GM10266 (cell line): ENCODE data around the gene MEI1.

Experiments
- DNase-seq: peaks from one replicate; pipeline ENCODE4 v3.0.0; 2012; ENCODE audit errors: extremely low spot score
- CTCF ChIP-seq: IDR thresholded peaks from 2 replicates; pipeline ENCODE4 v1.5.1; 2012; ENCODE audit warnings: mild to moderate bottlenecking, low read depth; ENCODE audit not compliant: control insufficient read depth, insufficient read depth; ENCODE audit errors: missing control alignments

Gene MEI1

GRCh38 chr22:41816241-41816640 lies 116.9 kb downstream of the MEI1 start:
- no peak for DNase-seq
- no peak for TF ChIP-seq CTCF

GRCh38 chr22:41816871-41817270 lies 117.6 kb downstream of the MEI1 start:
- TF ChIP-seq CTCF: no peak
- no peak for DNase-seq

GRCh38 chr22:41818011-41818410 lies 118.7 kb downstream of the MEI1 start:
- TF ChIP-seq CTCF: no peak
- no peak for DNase-seq

GRCh38 chr22:41818596-41818995 lies 119.3 kb downstream of the MEI1 start:
- no peak for TF ChIP-seq CTCF

GRCh38 chr22:41819257-41819656 lies 120.0 kb downstream of the MEI1 start:
- TF ChIP-seq CTCF: no peak
- no peak for DNase-seq

More at GRCh38 chr22:41818596-41818995, 119.3 kb downstream of the MEI1 start:
- DNase-seq: no peak

GRCh38 chr22:41820447-41820846 lies 121.1 kb downstream of the MEI1 start:
- no peak for TF ChIP-seq CTCF
- no peak for DNase-seq

GRCh38 chr22:41821471-41822316 lies 122.4 kb downstream of the MEI1 start:
- no peak for DNase-seq
- TF ChIP-seq CTCF: no peak
